ENCODE results near the gene BMP2K. TPM values are rescaled to one million over a fixed set of nuclear protein-coding genes. Genes with fewer than 3 reads are reported as not detected.

Gene BMP2K
- total and polyA plus RNA-seq, 2 experiments from 2014 or later, result 8.2 to 32.5 TPM

- H3K27ac ChIP-seq (ENCODE audit: low read depth), result no peak overlapping the region
- Mint-ChIP-seq H3K9me3 (no peaks in the 10 kb centered on the region), H3K4me3 (no peak overlapping the region), H3K36me3 (ENCODE audit: low read depth) (no peaks in the 10 kb centered on the region), H3K4me1 (peaks cover 3% of the 10 kb centered on the region; the same call in 1 of the 3 replicates), H3K27ac (no peak overlapping the region), H3K27me3 (ENCODE audit: insufficient read depth, low read depth, poor library complexity) (peaks cover 2% of the 10 kb centered on the region)
- H3K36me3 ChIP-seq (ENCODE audit: insufficient read depth), result no peaks in the 10 kb centered on the region
- ATAC-seq (no peak), DNase-seq (ENCODE audit: low spot score) (no peak)
- no peaks in the 10 kb centered on the region for H3K27me3 ChIP-seq (ENCODE audit: insufficient read depth)
- H3K4me1 ChIP-seq (ENCODE audit: insufficient read depth), result no peaks in the 10 kb centered on the region
- no peak overlapping the region for H3K4me2 ChIP-seq
- no peaks in the 10 kb centered on the region for H3K79me2 ChIP-seq (replicated peaks; ENCODE audit: insufficient read depth)
- H2AFZ ChIP-seq, result no peak overlapping the region
- no peaks in the 10 kb centered on the region for H3K9me2 ChIP-seq (ENCODE audit: insufficient read depth)
- H4K20me1 ChIP-seq (replicated peaks; ENCODE audit: insufficient read depth), result no peaks in the 10 kb centered on the region
- TF ChIP-seq EZH2 (IDR thresholded peaks at IDR 0.05; ENCODE audit: low read depth, unreplicated experiment) (no peak), NANOG (IDR thresholded peaks at IDR 0.05; ENCODE audit: borderline replicate concordance) (no peak), POLR2AphosphoS5 (IDR thresholded peaks at IDR 0.05; ENCODE audit: low read depth) (no peak), STAT1 (IDR thresholded peaks at IDR 0.05; ENCODE audit: unreplicated experiment) (no peak), CTCF (conservative IDR thresholded peaks at IDR 0.05; ENCODE audit: low read depth in 2 of 2) (no peak), REST (IDR thresholded peaks at IDR 0.05; ENCODE audit: unreplicated experiment) (no peak), EZH2phosphoT487 (IDR thresholded peaks at IDR 0.05; ENCODE audit: unreplicated experiment) (no peak), ZNF462 (CRISPR knock-in tag; IDR thresholded peaks at IDR 0.05) (no peak), ZNF114 (CRISPR knock-in tag; IDR thresholded peaks at IDR 0.05) (no peak), ETS1 (IDR thresholded peaks at IDR 0.05) (no peak), JUNB (IDR thresholded peaks at IDR 0.05; ENCODE audit: unreplicated experiment) (no peak), ZNF331 (CRISPR knock-in tag; IDR thresholded peaks at IDR 0.05; ENCODE audit: low read depth) (no peak), CREB1 (CRISPR knock-in tag; IDR thresholded peaks at IDR 0.05; ENCODE audit: low read depth) (no peak)
- no peak overlapping the region for H3K4me3 ChIP-seq
- no peaks in the 10 kb centered on the region for H3F3A ChIP-seq (replicated peaks; ENCODE audit: low read depth)
Measured at GRCh38 chr4:78747475-78747922, 28.7 kb upstream of the BMP2K start.

All from GM23338 (cell line).